Activated CD8-positive, alpha-beta T cell treated with anti-CD3 and anti-CD28 coated beads, Interleukin-2, amount 10 ng/mL, durations not matched to agents 7 days and 5 days (primary cell): ENCODE results near the gene UROS. TPM values are rescaled to one million over a fixed set of nuclear protein-coding genes. Genes with fewer than 3 reads are reported as not detected.

Experiments used
- ATAC-seq: fragments of 150-1000 bp; cut with Tn5 transposase; one replicate; pipeline ENCODE4 v1.10.0; 2021; ENCODE audit warnings: moderate library complexity
- CTCF ChIA-PET: fragments of 350-600 bp; sonication (Branson Sonifier 250); formaldehyde crosslinking; loops from one replicate; lab custom pipeline; 2021; ENCODE audit warnings: antibody characterized with exemption; lab: Charles Lee
- POLR2A ChIA-PET: fragments of 350-600 bp; sonication (Branson Sonifier 250); formaldehyde crosslinking; loops from one replicate; lab custom pipeline; 2021; ENCODE audit warnings: antibody characterized with exemption; lab: Charles Lee
- DNase-seq: peaks from one replicate; pipeline ENCODE4 v3.0.0-alpha.2; 2020
- H3K27ac Mint-ChIP-seq: one replicate; pipeline ENCODE4 v1.8.0; 2021; ENCODE audit warnings: mild to moderate bottlenecking, mixed read lengths
- H3K27me3 Mint-ChIP-seq: one replicate; pipeline ENCODE4 v1.8.0; 2021; ENCODE audit warnings: low read depth, mixed read lengths
- H3K36me3 Mint-ChIP-seq: one replicate; pipeline ENCODE4 v1.8.0; 2021; ENCODE audit warnings: low read depth, mixed read lengths
- H3K4me1 Mint-ChIP-seq: one replicate; pipeline ENCODE4 v1.8.0; 2021; ENCODE audit warnings: low read depth, mixed read lengths
- H3K4me3 Mint-ChIP-seq: one replicate; pipeline ENCODE4 v1.8.0; 2021; ENCODE audit warnings: mild to moderate bottlenecking, mixed read lengths
- H3K9me3 Mint-ChIP-seq: one replicate; pipeline ENCODE4 v1.8.0; 2022; ENCODE audit warnings: mixed read lengths; ENCODE audit not compliant: insufficient read depth
- total RNA-seq, 2 experiments: library from RNA; stranded (reverse); gene quantifications; one replicate each; pipeline ENCODE4 v1.2.3, GENCODE V29; 2021

UROS gene
- total RNA-seq, 2 experiments from 2014 or later = 42.3 to 45.7 TPM

GRCh38 chr10:125848857-125849256 is 25.8 kb upstream of the UROS start:
- Mint-ChIP-seq H3K4me3 (no peak overlapping the region), H3K36me3 (peaks cover 14% of the 10 kb centered on the region), H3K4me1 (no peaks in the 10 kb centered on the region), H3K27ac (no peak overlapping the region), H3K27me3 (no peaks in the 10 kb centered on the region), H3K9me3 (no peaks in the 10 kb centered on the region)
- ChIA-PET POLR2A (no interaction called here), CTCF (no interaction called here)
- ATAC-seq (no peak), DNase-seq (no peak)

- ChIA-PET CTCF (no interaction called here), POLR2A (no interaction called here)
- Mint-ChIP-seq H3K4me1 (no peaks in the 10 kb centered on the region), H3K4me3 (no peak overlapping the region), H3K36me3 (peaks cover 14% of the 10 kb centered on the region), H3K9me3 (no peaks in the 10 kb centered on the region), H3K27me3 (no peaks in the 10 kb centered on the region), H3K27ac (no peak overlapping the region)
- DNase-seq (no peak), ATAC-seq (no peak)
These were observed 25.3 kb upstream of the UROS start for GRCh38 chr10:125848371-125848770.

GRCh38 chr10:125846894-125847293 is 23.8 kb upstream of the UROS start:
- CTCF ChIA-PET = no interaction called here
- H3K27ac Mint-ChIP-seq = no peak overlapping the region
- no peaks in the 10 kb centered on the region for H3K4me1 Mint-ChIP-seq

GRCh38 chr10:125845617-125846016 is 22.6 kb upstream of the UROS start:
- ATAC-seq (no peak), DNase-seq (no peak)
- Mint-ChIP-seq H3K4me1 (no peaks in the 10 kb centered on the region), H3K27me3 (no peaks in the 10 kb centered on the region), H3K36me3 (peaks cover 6% of the 10 kb centered on the region), H3K9me3 (no peaks in the 10 kb centered on the region), H3K27ac (no peak overlapping the region), H3K4me3 (no peak overlapping the region)
- ChIA-PET POLR2A (no interaction called here), CTCF (no interaction called here)

More at GRCh38 chr10:125846894-125847293, 23.8 kb upstream of the UROS start:
- Mint-ChIP-seq H3K36me3 (peaks cover 8% of the 10 kb centered on the region), H3K9me3 (no peaks in the 10 kb centered on the region), H3K27me3 (no peaks in the 10 kb centered on the region), H3K4me3 (no peak overlapping the region)
- POLR2A ChIA-PET = no interaction called here
- ATAC-seq (no peak), DNase-seq (no peak)

GRCh38 chr10:125844751-125845221 is 21.7 kb upstream of the UROS start:
- ChIA-PET CTCF (interaction anchor here (1.7 kb wide), 1 partner anchor 24 kb away, joined by 4 read pairs; no protein-coding TSS in a partner anchor), POLR2A (no interaction called here)

GRCh38 chr10:125843603-125844329 is 20.7 kb upstream of the UROS start:
- no peaks in the 10 kb centered on the region for H3K9me3 Mint-ChIP-seq
- ChIA-PET POLR2A (no interaction called here), CTCF (interaction anchor here (1.7 kb wide), 1 partner anchor 25 kb away, joined by 4 read pairs; no protein-coding TSS in a partner anchor)
- no peaks in the 10 kb centered on the region for H3K4me1 Mint-ChIP-seq
- DNase-seq (no peak), ATAC-seq (no peak)
- H3K36me3 Mint-ChIP-seq = peaks cover 15% of the 10 kb centered on the region
- no peaks in the 10 kb centered on the region for H3K27me3 Mint-ChIP-seq
- H3K4me3 Mint-ChIP-seq = no peak overlapping the region
- H3K27ac Mint-ChIP-seq = no peak overlapping the region

More at GRCh38 chr10:125844751-125845221, 21.7 kb upstream of the UROS start:
- Mint-ChIP-seq H3K9me3 (no peaks in the 10 kb centered on the region), H3K36me3 (peaks cover 10% of the 10 kb centered on the region), H3K4me1 (no peaks in the 10 kb centered on the region), H3K27me3 (no peaks in the 10 kb centered on the region), H3K4me3 (no peak overlapping the region), H3K27ac (no peak overlapping the region)
- DNase-seq (no peak), ATAC-seq (no peak)

- no peaks in the 10 kb centered on the region for H3K27me3 Mint-ChIP-seq
- ATAC-seq (no peak), DNase-seq (no peak)
- CTCF ChIA-PET = no interaction called here
- no peak overlapping the region for H3K27ac Mint-ChIP-seq
- H3K4me1 Mint-ChIP-seq = no peaks in the 10 kb centered on the region
- no peak overlapping the region for H3K4me3 Mint-ChIP-seq
- H3K36me3 Mint-ChIP-seq = peaks cover 29% of the 10 kb centered on the region
- POLR2A ChIA-PET = no interaction called here
- H3K9me3 Mint-ChIP-seq = no peaks in the 10 kb centered on the region
These were observed 17.9 kb upstream of the UROS start for GRCh38 chr10:125840955-125841354.

GRCh38 chr10:125840406-125840805 is 17.3 kb upstream of the UROS start:
- ChIA-PET CTCF (no interaction called here), POLR2A (no interaction called here)
- H3K4me1 Mint-ChIP-seq = no peaks in the 10 kb centered on the region
- DNase-seq (no peak), ATAC-seq (no peak)
- no peaks in the 10 kb centered on the region for H3K27me3 Mint-ChIP-seq
- H3K27ac Mint-ChIP-seq = no peak overlapping the region
- H3K9me3 Mint-ChIP-seq = no peaks in the 10 kb centered on the region
- H3K4me3 Mint-ChIP-seq = no peak overlapping the region
- H3K36me3 Mint-ChIP-seq = peaks cover 34% of the 10 kb centered on the region

- Mint-ChIP-seq H3K27me3 (no peaks in the 10 kb centered on the region), H3K4me3 (no peak overlapping the region), H3K9me3 (no peaks in the 10 kb centered on the region), H3K36me3 (peaks cover 40% of the 10 kb centered on the region), H3K4me1 (no peaks in the 10 kb centered on the region), H3K27ac (no peak overlapping the region)
- ChIA-PET CTCF (interaction anchor here (1.1 kb wide), 1 partner anchor 13 kb away, joined by 3 read pairs; no protein-coding TSS in a partner anchor), POLR2A (no interaction called here)
- ATAC-seq (no peak), DNase-seq (no peak)
These were observed 15.9 kb upstream of the UROS start for GRCh38 chr10:125838802-125839575.

GRCh38 chr10:125836746-125837145 is 13.7 kb upstream of the UROS start:
- no peaks in the 10 kb centered on the region for H3K27me3 Mint-ChIP-seq
- ATAC-seq = no peak
- no peaks in the 10 kb centered on the region for H3K4me1 Mint-ChIP-seq
- POLR2A ChIA-PET = interaction anchor here (0.6 kb wide), 1 partner anchor 103 kb away, joined by 3 read pairs; no protein-coding TSS in a partner anchor
- H3K4me3 Mint-ChIP-seq = no peak overlapping the region
- CTCF ChIA-PET = no interaction called here
- no peak for DNase-seq
- H3K36me3 Mint-ChIP-seq = peaks cover 54% of the 10 kb centered on the region
- no peak overlapping the region for H3K27ac Mint-ChIP-seq
- H3K9me3 Mint-ChIP-seq = no peaks in the 10 kb centered on the region

- ATAC-seq = no peak
- POLR2A ChIA-PET = no interaction called here
- Mint-ChIP-seq H3K4me1 (peaks cover 5% of the 10 kb centered on the region), H3K4me3 (no peak overlapping the region), H3K36me3 (peaks cover 52% of the 10 kb centered on the region), H3K27me3 (no peaks in the 10 kb centered on the region), H3K27ac (no peak overlapping the region), H3K9me3 (no peaks in the 10 kb centered on the region)
- CTCF ChIA-PET = no interaction called here
- no peak for DNase-seq
These were observed 5.3 kb upstream of the UROS start for GRCh38 chr10:125828311-125828710.

- DNase-seq (no peak), ATAC-seq (no peak)
- POLR2A ChIA-PET = no interaction called here
- Mint-ChIP-seq H3K9me3 (no peaks in the 10 kb centered on the region), H3K4me3 (no peak overlapping the region), H3K27ac (no peak overlapping the region), H3K27me3 (no peaks in the 10 kb centered on the region), H3K36me3 (peaks cover 46% of the 10 kb centered on the region), H3K4me1 (peaks cover 6% of the 10 kb centered on the region)
- CTCF ChIA-PET = no interaction called here
These were observed 4.1 kb upstream of the UROS start for GRCh38 chr10:125827133-125827532.
